ENCODE results near the gene TBC1D19.

Gene TBC1D19

DNA sequence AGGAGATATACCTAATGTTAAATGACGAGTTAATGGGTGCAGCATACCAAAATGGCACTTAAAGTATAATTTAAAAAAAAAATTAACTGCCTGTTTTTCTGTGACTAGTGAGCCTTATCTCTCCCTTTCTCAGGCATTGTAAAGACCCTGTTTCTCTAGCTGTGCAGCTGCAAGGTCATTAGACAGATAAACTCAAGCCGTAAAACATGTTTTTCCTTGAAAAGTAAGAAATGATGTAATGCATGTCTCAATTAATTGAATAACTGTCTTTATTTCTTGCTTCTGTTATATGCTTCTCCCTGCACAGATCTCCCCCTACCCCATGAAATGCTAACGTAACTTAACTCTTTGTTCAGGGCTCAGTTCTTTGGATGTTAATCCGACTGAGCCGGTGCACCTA, 10.5 kb downstream of the TBC1D19 start:
- TF ChIP-seq, protein P1, sequence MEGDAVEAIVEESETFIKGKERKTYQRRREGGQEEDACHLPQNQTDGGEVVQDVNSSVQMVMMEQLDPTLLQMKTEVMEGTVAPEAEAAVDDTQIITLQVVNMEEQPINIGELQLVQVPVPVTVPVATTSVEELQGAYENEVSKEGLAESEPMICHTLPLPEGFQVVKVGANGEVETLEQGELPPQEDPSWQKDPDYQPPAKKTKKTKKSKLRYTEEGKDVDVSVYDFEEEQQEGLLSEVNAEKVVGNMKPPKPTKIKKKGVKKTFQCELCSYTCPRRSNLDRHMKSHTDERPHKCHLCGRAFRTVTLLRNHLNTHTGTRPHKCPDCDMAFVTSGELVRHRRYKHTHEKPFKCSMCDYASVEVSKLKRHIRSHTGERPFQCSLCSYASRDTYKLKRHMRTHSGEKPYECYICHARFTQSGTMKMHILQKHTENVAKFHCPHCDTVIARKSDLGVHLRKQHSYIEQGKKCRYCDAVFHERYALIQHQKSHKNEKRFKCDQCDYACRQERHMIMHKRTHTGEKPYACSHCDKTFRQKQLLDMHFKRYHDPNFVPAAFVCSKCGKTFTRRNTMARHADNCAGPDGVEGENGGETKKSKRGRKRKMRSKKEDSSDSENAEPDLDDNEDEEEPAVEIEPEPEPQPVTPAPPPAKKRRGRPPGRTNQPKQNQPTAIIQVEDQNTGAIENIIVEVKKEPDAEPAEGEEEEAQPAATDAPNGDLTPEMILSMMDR (conservative IDR thresholded peaks at IDR 0.05; ENCODE audit: control insufficient read depth, insufficient read depth, low read depth, low read length), result no peak
- H3K4me3 ChIP-seq (ENCODE audit: control insufficient read depth, low read depth, low read length), result no peak overlapping the region
- no peak for DNase-seq (ENCODE audit: low read depth)

DNA sequence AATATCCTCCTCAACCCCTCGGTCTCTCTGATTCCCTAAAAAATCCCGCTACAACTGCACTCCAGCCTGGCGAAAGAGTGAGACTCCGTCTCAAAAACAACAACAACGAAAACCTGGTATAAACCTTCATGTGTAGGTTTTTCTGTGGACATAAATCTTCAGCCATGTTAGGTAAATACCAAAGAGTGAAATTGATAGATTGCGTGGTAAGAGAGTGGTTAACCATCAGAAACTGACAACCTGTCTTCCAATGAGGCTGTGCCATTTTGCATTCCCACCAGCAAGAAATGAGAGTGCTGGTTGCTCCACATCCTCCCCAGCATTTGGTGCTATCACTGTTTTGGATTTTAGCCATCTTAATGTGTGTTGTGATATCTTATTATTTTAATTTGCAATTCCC, 10.9 kb downstream of the TBC1D19 start:
- no peak overlapping the region for H3K4me3 ChIP-seq (ENCODE audit: control insufficient read depth, low read depth, low read length)
- DNase-seq (ENCODE audit: low read depth), result no peak
- TF ChIP-seq, protein P1 (conservative IDR thresholded peaks at IDR 0.05; ENCODE audit: control insufficient read depth, insufficient read depth, low read depth, low read length), result no peak

DNA sequence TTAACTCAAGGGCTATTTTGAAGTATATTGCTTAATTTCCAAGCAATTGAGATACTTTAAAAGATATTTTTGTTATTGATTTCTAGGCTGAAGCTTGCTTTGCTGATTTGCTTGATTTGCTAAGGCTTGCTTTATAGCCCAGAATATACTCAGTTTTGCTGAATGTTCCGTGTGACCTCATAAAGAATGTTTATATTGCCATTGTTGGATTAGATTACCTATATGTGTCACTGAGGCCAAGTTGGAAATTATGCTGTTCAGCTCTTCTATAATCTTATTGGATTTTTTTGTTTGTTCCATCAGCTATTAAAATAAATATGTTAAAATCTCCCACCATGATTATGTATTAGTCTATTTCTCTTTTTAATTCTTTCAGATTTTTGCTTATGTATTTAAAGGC, 13.0 kb downstream of the TBC1D19 start:
- TF ChIP-seq, protein P1 (conservative IDR thresholded peaks at IDR 0.05; ENCODE audit: control insufficient read depth, insufficient read depth, low read depth, low read length), result no peak
- DNase-seq (ENCODE audit: low read depth), result no peak
- H3K4me3 ChIP-seq (ENCODE audit: control insufficient read depth, low read depth, low read length), result no peak overlapping the region

GRCh38 chr4:26601204-26601603, 17.3 kb downstream of the TBC1D19 start:
- no peak overlapping the region for H3K4me3 ChIP-seq (ENCODE audit: control insufficient read depth, low read depth, low read length)
- DNase-seq (ENCODE audit: low read depth), result no peak
- TF ChIP-seq, protein P1 (conservative IDR thresholded peaks at IDR 0.05; ENCODE audit: control insufficient read depth, insufficient read depth, low read depth, low read length), result no peak

DNA sequence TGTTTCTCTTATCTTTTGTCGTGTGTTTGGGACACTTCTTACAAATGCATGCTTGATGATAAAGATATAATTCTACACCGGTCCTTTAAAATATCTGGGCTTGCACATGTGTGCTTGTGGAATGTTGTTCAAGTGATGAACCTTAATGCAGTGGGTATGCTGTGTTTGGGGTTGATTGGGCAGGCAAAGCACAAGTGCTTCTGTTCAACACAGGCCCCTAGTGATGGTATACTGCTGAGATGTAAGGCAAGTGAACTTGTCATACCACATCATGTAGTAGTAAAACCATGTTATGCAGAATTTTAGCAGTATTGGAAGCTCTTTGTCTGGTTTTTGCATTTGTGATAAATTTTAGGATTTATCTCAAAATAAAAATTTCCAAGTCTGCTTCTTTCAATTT, 23.9 kb downstream of the TBC1D19 start:
- no peak for DNase-seq (ENCODE audit: low read depth)
- H3K4me3 ChIP-seq (ENCODE audit: control insufficient read depth, low read depth, low read length), result no peak overlapping the region
- TF ChIP-seq, protein P1 (conservative IDR thresholded peaks at IDR 0.05; ENCODE audit: control insufficient read depth, insufficient read depth, low read depth, low read length), result no peak

GRCh38 chr4:26609391-26609790, 25.5 kb downstream of the TBC1D19 start:
- TF ChIP-seq, protein P1 (conservative IDR thresholded peaks at IDR 0.05; ENCODE audit: control insufficient read depth, insufficient read depth, low read depth, low read length), result no peak
- H3K4me3 ChIP-seq (ENCODE audit: control insufficient read depth, low read depth, low read length), result no peak overlapping the region
- DNase-seq (ENCODE audit: low read depth), result no peak

DNA sequence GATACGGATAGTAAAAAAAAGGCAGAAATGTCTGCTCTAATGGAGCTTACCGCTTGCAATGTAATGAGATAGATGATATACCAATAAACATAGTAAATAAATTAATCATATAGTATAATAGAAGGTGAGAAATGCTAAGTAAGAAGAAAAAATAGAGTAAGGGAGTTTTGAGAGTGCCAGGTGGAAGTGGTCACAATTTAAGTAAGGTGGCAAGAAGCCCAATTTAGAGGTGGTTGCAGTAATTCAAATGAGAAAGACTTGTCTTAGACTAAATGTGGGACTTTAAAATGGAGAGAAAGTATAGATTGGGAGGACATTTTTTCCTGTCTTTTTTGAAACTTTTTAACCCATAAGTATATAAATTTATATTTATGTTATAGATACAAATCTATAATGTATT, 26.0 kb downstream of the TBC1D19 start:
- TF ChIP-seq, protein P1 (conservative IDR thresholded peaks at IDR 0.05; ENCODE audit: control insufficient read depth, insufficient read depth, low read depth, low read length), result no peak

More for the DNA sequence above, 26.0 kb downstream of the TBC1D19 start:
- H3K4me3 ChIP-seq (ENCODE audit: control insufficient read depth, low read depth, low read length), result no peak overlapping the region
- no peak for DNase-seq (ENCODE audit: low read depth)

Data from fibroblast of mammary gland (primary cell).